OCI-LY7 (cell line): Measurements from ENCODE around the gene RPH3AL. TPM values are rescaled to one million over a fixed set of nuclear protein-coding genes. Genes with fewer than 3 reads are reported as not detected.

Experiments used
- BruUV-seq: library from RNA; stranded (reverse); fragments of 400-500 nt; replicated peaks from 2 replicates; lab custom pipeline; 2021; lab: Mats Ljungman, UMichigan
- CTCF ChIA-PET: fragments of 300-600 bp; sonication (Branson Sonifier 250); formaldehyde crosslinking; loops from one replicate; lab custom pipeline; 2022; ENCODE audit warnings: antibody characterized with exemption; ENCODE audit not compliant: unreplicated experiment; lab: Charles Lee
- POLR2A ChIA-PET: fragments of 300-600 bp; sonication (Branson Sonifier 250); formaldehyde crosslinking; loops from one replicate; lab custom pipeline; 2022; ENCODE audit warnings: antibody characterized with exemption; lab: Charles Lee
- DNase-seq: peaks from one replicate; pipeline ENCODE4 v3.0.0-alpha.2; 2015; ENCODE audit warnings: low spot score
- H2AFZ ChIP-seq: fragments of 200-600 bp; sonication (generic), shearing (Covaris generic); 2 replicates; pipeline ENCODE4 v1.6.1; 2014; ENCODE audit warnings: mild to moderate bottlenecking, antibody characterized with exemption, low read length, moderate library complexity
- H3K27ac ChIP-seq: fragments of 200-600 bp; sonication (generic); 2 replicates; pipeline ENCODE4 v1.5.1; 2014; ENCODE audit warnings: mixed run types, low read depth, mild to moderate bottlenecking, moderate library complexity, low read length, inconsistent platforms; ENCODE audit not compliant: poor library complexity, severe bottlenecking
- H3K36me3 ChIP-seq: fragments of 200-600 bp; sonication (generic); 2 replicates; pipeline ENCODE4 v1.6.1; 2014; ENCODE audit warnings: mild to moderate bottlenecking, antibody characterized with exemption, low read length, moderate library complexity, mixed read lengths; ENCODE audit not compliant: insufficient read depth
- H3K4me1 ChIP-seq: fragments of 200-600 bp; sonication (generic); 2 replicates; pipeline ENCODE4 v1.5.1; 2014; ENCODE audit warnings: mild to moderate bottlenecking, low read length; ENCODE audit not compliant: insufficient read depth, poor library complexity, severe bottlenecking
- H3K4me2 ChIP-seq: fragments of 200-600 bp; sonication (generic); 2 replicates; pipeline ENCODE4 v1.6.1; 2014; ENCODE audit warnings: mild to moderate bottlenecking, low read length
- H3K4me3 ChIP-seq: fragments of 200-600 bp; sonication (generic); 2 replicates; pipeline ENCODE4 v1.5.1; 2014; ENCODE audit warnings: mild to moderate bottlenecking, low read depth, low read length; ENCODE audit not compliant: poor library complexity, severe bottlenecking
- H3K79me2 ChIP-seq: fragments of 200-600 bp; sonication (generic); 2 replicates; pipeline ENCODE4 v1.6.1; 2016; ENCODE audit warnings: low read depth, mild to moderate bottlenecking, low read length, moderate library complexity, mixed read lengths; ENCODE audit not compliant: insufficient read depth
- H3K9me2 ChIP-seq: fragments of 200-600 bp; sonication (generic); 2 replicates; pipeline ENCODE4 v1.6.1; 2016; ENCODE audit warnings: mild to moderate bottlenecking, low read length, mixed read lengths; ENCODE audit not compliant: insufficient read depth
- H3K9me3 ChIP-seq: fragments of 200-600 bp; sonication (generic); 2 replicates; pipeline ENCODE4 v1.6.1; 2014; ENCODE audit warnings: mild to moderate bottlenecking, mixed run types, low read length, mixed read lengths
- H4K20me1 ChIP-seq: fragments of 200-600 bp; sonication (generic); 2 replicates; pipeline ENCODE4 v1.6.1; 2014; ENCODE audit warnings: mild to moderate bottlenecking, antibody characterized with exemption, low read length, moderate library complexity, mixed read lengths; ENCODE audit not compliant: insufficient read depth
- EZH2phosphoT487 ChIP-seq: fragments of 200-600 bp; sonication (generic); IDR thresholded peaks from 2 replicates; pipeline ENCODE4 v1.6.1; 2018; ENCODE audit warnings: low read depth, borderline replicate concordance, mild to moderate bottlenecking, mixed run types, antibody characterized with exemption, low read length, moderate library complexity, mixed read lengths
- intact Hi-C: fragments of 100-400 bp; cut with micrococcal nuclease; formaldehyde crosslinking; loops from one replicate; pipeline ENCODE4 v1.10.0; 2022; ENCODE audit not compliant: unreplicated experiment
- total RNA-seq, 2 experiments: library from RNA; depleted of rRNA in 1 of 2; stranded (reverse); fragments of >200 nt in 1 of 2; shearing (Covaris generic) in 1 of 2; gene quantifications; 2 replicates each; pipeline ENCODE4 v1.2.3, GENCODE V29; 2014 to 2022
- TF ChIP-seq, protein P1 (sequence below): fragments of 200-600 bp; sonication (generic); conservative IDR thresholded peaks from 2 replicates; pipeline ENCODE4 v1.5.1; 2014; ENCODE audit warnings: mild to moderate bottlenecking, antibody characterized with exemption, low read length, moderate library complexity, mixed read lengths

The RPH3AL gene
- total RNA-seq, 2 experiments from 2014 or later = 1.0 to 2.2 TPM

DNA sequence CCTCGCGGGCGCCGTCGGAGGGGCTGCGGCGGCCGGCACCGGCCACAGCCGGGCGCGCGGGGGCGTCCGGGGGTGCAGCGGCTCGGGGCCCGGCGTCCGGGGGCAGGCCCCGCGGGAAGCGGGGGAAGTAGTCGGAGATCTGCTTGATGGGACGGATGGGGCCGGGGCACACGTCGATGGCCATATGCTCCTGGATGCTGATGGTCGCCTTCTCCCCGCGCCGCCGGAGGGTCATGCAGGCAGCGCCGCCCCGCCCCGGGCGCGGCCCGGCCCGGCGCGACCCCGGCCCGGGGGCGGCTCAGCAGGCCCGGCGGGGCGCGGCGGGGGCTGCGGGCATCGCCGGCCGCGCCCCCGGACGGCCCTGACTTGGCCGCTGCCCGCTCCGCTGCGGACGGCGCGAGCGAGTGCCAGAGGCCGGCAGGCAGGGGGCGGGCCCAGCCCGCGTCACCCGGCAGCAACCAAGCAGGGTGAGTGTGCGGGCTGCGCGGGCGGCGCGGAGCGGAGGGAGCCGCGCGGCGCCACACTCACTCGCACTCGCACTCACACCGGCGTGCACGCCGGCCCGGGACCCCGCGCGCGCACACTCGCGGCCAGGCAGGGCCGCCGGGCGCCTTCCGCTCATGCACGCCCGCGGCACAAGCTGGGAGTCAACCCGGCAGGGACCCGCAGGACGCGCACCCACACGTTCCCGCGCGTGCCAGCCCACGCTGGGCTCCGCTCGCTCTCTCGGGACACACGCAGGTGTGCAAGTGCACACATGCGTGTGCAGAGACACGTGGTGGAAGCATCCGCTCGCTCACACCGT, 171.2 kb downstream of the RPH3AL start, which contains the start of gene DOC2B:
Gene DOC2B, minus strand, starts transcription at position 406 of the 805 bp plus-strand sequence. Its CDS starts 171 bp downstream, at position 235.
- POLR2A ChIA-PET = no interaction called here
- CTCF ChIA-PET = no interaction called here
- DNase-seq = no peak
- Histone ChIP-seq H2AFZ (no peak within 1 kb of the TSS), H3K36me3 (no peaks in the 10 kb centered on the region), H4K20me1 (no peaks in the 10 kb centered on the region), H3K4me1 (no peaks in the 10 kb centered on the region), H3K9me3 (no peaks in the 10 kb centered on the region), H3K27ac (no peak within 1 kb of the TSS), H3K9me2 (no peaks in the 10 kb centered on the region), H3K79me2 (no peaks in the 10 kb centered on the region), H3K4me3 (no peak within 1 kb of the TSS), H3K4me2 (no peak within 1 kb of the TSS)
- TF ChIP-seq, protein P1, sequence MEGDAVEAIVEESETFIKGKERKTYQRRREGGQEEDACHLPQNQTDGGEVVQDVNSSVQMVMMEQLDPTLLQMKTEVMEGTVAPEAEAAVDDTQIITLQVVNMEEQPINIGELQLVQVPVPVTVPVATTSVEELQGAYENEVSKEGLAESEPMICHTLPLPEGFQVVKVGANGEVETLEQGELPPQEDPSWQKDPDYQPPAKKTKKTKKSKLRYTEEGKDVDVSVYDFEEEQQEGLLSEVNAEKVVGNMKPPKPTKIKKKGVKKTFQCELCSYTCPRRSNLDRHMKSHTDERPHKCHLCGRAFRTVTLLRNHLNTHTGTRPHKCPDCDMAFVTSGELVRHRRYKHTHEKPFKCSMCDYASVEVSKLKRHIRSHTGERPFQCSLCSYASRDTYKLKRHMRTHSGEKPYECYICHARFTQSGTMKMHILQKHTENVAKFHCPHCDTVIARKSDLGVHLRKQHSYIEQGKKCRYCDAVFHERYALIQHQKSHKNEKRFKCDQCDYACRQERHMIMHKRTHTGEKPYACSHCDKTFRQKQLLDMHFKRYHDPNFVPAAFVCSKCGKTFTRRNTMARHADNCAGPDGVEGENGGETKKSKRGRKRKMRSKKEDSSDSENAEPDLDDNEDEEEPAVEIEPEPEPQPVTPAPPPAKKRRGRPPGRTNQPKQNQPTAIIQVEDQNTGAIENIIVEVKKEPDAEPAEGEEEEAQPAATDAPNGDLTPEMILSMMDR = no peak
- TF ChIP-seq EZH2phosphoT487 = no peak
- intact Hi-C loops = no loop called here
- no TSS peak for BruUV-seq

GRCh38 chr17:180381-181244, 172.0 kb downstream of the RPH3AL start:
- POLR2A ChIA-PET = no interaction called here
- no peaks in the 10 kb centered on the region for H3K79me2 ChIP-seq

More at GRCh38 chr17:180381-181244, 172.0 kb downstream of the RPH3AL start:
- H3K27ac ChIP-seq = no peak overlapping the region
- H3K4me1 ChIP-seq = peaks cover 2% of the 10 kb centered on the region
- DNase-seq = no peak
- intact Hi-C loops = no loop called here
- no peak for TF ChIP-seq EZH2phosphoT487
- TF ChIP-seq, protein P1 = no peak
- no TSS peak for BruUV-seq
- H3K4me3 ChIP-seq = no peak overlapping the region
- no peak overlapping the region for H3K4me2 ChIP-seq
- H3K9me2 ChIP-seq = no peaks in the 10 kb centered on the region
- CTCF ChIA-PET = no interaction called here
- no peaks in the 10 kb centered on the region for H3K9me3 ChIP-seq
- no peaks in the 10 kb centered on the region for H3K36me3 ChIP-seq
- no peak overlapping the region for H2AFZ ChIP-seq
- H4K20me1 ChIP-seq = no peaks in the 10 kb centered on the region
